ENCODE data around the gene SIN3A. TPM values are rescaled to one million over a fixed set of nuclear protein-coding genes. Genes with fewer than 3 reads are reported as not detected.

SIN3A gene
- total and polyA plus RNA-seq, 2 of the 4 experiments (the other 2 are of a cell fraction) = 21.2 to 31.5 TPM

DNA sequence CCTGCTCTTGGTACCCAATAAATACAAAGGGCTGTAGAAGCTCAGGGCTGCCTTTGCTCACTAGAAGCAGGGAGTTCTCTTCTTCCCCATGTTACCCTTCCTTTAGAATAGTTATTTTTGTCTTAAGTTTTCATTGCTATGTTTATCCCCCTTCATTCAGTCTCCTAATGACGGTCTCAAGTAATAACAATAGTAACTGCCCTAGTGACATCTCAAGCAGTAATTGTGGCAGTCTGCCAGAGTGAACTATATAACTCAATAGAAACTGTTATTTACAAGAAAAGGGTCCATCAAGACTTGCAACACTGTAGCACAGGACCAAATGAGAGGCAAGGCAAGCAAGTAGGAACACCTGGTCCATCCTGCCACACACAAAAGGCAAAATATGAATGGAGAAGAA lies 32.5 kb upstream of the SIN3A start:
- BruUV-seq (replicated peaks) = no TSS peak
- TF ChIP-seq, protein P1, sequence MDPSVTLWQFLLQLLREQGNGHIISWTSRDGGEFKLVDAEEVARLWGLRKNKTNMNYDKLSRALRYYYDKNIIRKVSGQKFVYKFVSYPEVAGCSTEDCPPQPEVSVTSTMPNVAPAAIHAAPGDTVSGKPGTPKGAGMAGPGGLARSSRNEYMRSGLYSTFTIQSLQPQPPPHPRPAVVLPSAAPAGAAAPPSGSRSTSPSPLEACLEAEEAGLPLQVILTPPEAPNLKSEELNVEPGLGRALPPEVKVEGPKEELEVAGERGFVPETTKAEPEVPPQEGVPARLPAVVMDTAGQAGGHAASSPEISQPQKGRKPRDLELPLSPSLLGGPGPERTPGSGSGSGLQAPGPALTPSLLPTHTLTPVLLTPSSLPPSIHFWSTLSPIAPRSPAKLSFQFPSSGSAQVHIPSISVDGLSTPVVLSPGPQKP (IDR thresholded peaks at IDR 0.05; ENCODE audit: borderline replicate concordance, low read depth, low read length) = no peak
- TF ChIP-seq SMC3 (IDR thresholded peaks at IDR 0.05; ENCODE audit: low read depth, low read length) = no peak
- no peak for TF ChIP-seq NFE2L2 (IDR thresholded peaks at IDR 0.05; ENCODE audit: low read depth, low read length)
- no peak for TF ChIP-seq RAD21 (IDR thresholded peaks at IDR 0.05; ENCODE audit: low read length)
- TF ChIP-seq MXI1 (IDR thresholded peaks at IDR 0.05; ENCODE audit: borderline replicate concordance, low read depth, low read length) = no peak
- TF ChIP-seq POLR2A (IDR thresholded peaks at IDR 0.05; ENCODE audit: low read depth, low read length) = no peak
- no peak for TF ChIP-seq RCOR1 (IDR thresholded peaks at IDR 0.05; ENCODE audit: insufficient replicate concordance, low read length)
- no peak for TF ChIP-seq RFX5 (IDR thresholded peaks at IDR 0.05; ENCODE audit: low read depth, low read length)
- no peak for TF ChIP-seq MAFK (IDR thresholded peaks at IDR 0.05; ENCODE audit: low read depth, low read length)
- TF ChIP-seq USF2 (IDR thresholded peaks at IDR 0.05; ENCODE audit: low read depth, low read length) = no peak
- no peak for TF ChIP-seq MAZ (IDR thresholded peaks at IDR 0.05; ENCODE audit: borderline replicate concordance, low read depth, low read length)
- no peak for TF ChIP-seq FOS (IDR thresholded peaks at IDR 0.05; ENCODE audit: low read depth, low read length)
- no peak for TF ChIP-seq CHD1 (IDR thresholded peaks at IDR 0.05; ENCODE audit: low read depth, low read length)
- no peak for TF ChIP-seq CEBPB (IDR thresholded peaks at IDR 0.05; ENCODE audit: low read depth, low read length)
- TF ChIP-seq, protein P2, sequence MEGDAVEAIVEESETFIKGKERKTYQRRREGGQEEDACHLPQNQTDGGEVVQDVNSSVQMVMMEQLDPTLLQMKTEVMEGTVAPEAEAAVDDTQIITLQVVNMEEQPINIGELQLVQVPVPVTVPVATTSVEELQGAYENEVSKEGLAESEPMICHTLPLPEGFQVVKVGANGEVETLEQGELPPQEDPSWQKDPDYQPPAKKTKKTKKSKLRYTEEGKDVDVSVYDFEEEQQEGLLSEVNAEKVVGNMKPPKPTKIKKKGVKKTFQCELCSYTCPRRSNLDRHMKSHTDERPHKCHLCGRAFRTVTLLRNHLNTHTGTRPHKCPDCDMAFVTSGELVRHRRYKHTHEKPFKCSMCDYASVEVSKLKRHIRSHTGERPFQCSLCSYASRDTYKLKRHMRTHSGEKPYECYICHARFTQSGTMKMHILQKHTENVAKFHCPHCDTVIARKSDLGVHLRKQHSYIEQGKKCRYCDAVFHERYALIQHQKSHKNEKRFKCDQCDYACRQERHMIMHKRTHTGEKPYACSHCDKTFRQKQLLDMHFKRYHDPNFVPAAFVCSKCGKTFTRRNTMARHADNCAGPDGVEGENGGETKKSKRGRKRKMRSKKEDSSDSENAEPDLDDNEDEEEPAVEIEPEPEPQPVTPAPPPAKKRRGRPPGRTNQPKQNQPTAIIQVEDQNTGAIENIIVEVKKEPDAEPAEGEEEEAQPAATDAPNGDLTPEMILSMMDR (conservative IDR thresholded peaks at IDR 0.05; ENCODE audit: low read depth, low read length) = no peak
- TF ChIP-seq BHLHE40 (IDR thresholded peaks at IDR 0.05; ENCODE audit: low read depth, low read length) = no peak
- POLR2A ChIA-PET (ENCODE audit: unreplicated experiment) = no interaction called here
- H3K79me1 ChIP-seq (ENCODE audit: low read depth in 1 of 2, low read length in 2 of 2) = peaks cover 14% of the 10 kb centered on the region in 2 experiments; a peak in 3 of 4 replicates
- no peak overlapping the region for H3K14ac ChIP-seq (replicated peaks; ENCODE audit: low read depth, low read length)
- H2AK9ac ChIP-seq (replicated peaks; ENCODE audit: low read depth, low read length, poor library complexity) = no peak overlapping the region
- no peaks in the 10 kb centered on the region for H4K20me1 ChIP-seq (ENCODE audit: insufficient read depth, low read length)
- DNase-seq (no peak), ATAC-seq (ENCODE audit: low read depth) (no peak)
- 0 out of 2 replicates have a peak, but pooled peaks cover 5% of the 10 kb centered on the region for H3K9me1 ChIP-seq (ENCODE audit: insufficient read depth, low read length)
- H3K4me2 ChIP-seq (ENCODE audit: low read depth, low read length) = no peak overlapping the region
- no peak overlapping the region for H4K91ac ChIP-seq (ENCODE audit: insufficient read depth, low read depth, low read length)
- H2AFZ ChIP-seq (replicated peaks; ENCODE audit: low read length, poor library complexity) = no peak overlapping the region
- intact Hi-C loops (cut with micrococcal nuclease) (no loop called here), in situ Hi-C loops (cut with MboI; ENCODE audit: low sequenced_read_pairs) (no loop called here), dilution Hi-C loops (cut with HindIII; ENCODE audit: low sequenced_read_pairs, unreplicated experiment) (no loop called here)
- no peak overlapping the region for H3K23ac ChIP-seq (ENCODE audit: low read depth, low read length)
- H3K27ac ChIP-seq (ENCODE audit: insufficient read depth, low read length) = no peak overlapping the region
- H3K9me3 ChIP-seq (ENCODE audit: control insufficient read depth, insufficient read depth, low read length) = no peaks in the 10 kb centered on the region; the same call in 1 of the 2 replicates
- no peak overlapping the region for H2AK5ac ChIP-seq (ENCODE audit: low read depth, low read length)
- H2BK5ac ChIP-seq (ENCODE audit: low read depth, low read length, poor library complexity, severe bottlenecking) = no peak overlapping the region
- H3K9ac ChIP-seq (ENCODE audit: low read depth, low read length) = no peak overlapping the region
- H2BK120ac ChIP-seq (ENCODE audit: low read depth, low read length) = no peak overlapping the region
- no peak overlapping the region for H3K4me3 ChIP-seq (ENCODE audit: insufficient read depth, low read depth, low read length)
- H3K18ac ChIP-seq (ENCODE audit: low read depth, low read length) = no peak overlapping the region
- no peak overlapping the region for H2BK15ac ChIP-seq (ENCODE audit: low read depth, low read length)
- no peak overlapping the region for H4K5ac ChIP-seq (ENCODE audit: low read depth, low read length)
- H4K8ac ChIP-seq (ENCODE audit: low read depth in 2 of 2, low read length in 2 of 2) = no peak overlapping the region
- H3K56ac ChIP-seq (ENCODE audit: extremely low read depth, insufficient read depth, low read length) = no peak overlapping the region
- CTCF ChIA-PET = no interaction called here
- H3K27me3 ChIP-seq (ENCODE audit: control insufficient read depth, insufficient read depth, low read length) = no peaks in the 10 kb centered on the region
- H2BK20ac ChIP-seq (ENCODE audit: low read depth, low read length) = no peak overlapping the region
- H3K4me1 ChIP-seq (ENCODE audit: control insufficient read depth, insufficient read depth, low read length) = no peaks in the 10 kb centered on the region
- WGBS, 2 experiments (ENCODE audit: extremely low coverage in 2 of 2, insufficient read length in 1 of 2) = 100% methylated on average over 1 of the region's 1 CpG; no CpG with 5 or more reads in 1 of the 2 experiments
- H3K36me3 ChIP-seq (ENCODE audit: control insufficient read depth, insufficient read depth, low read length) = peaks cover 23% of the 10 kb centered on the region
- no peak overlapping the region for H3K4ac ChIP-seq (ENCODE audit: low read depth, low read length)

All from IMR-90 (cell line).